ENCODE data around the gene TARS1. TPM values are rescaled to one million over a fixed set of nuclear protein-coding genes. Genes with fewer than 3 reads are reported as not detected.

Gene TARS1
- total RNA-seq, 2 experiments from 2014 or later, result 101 to 105 TPM

DNA sequence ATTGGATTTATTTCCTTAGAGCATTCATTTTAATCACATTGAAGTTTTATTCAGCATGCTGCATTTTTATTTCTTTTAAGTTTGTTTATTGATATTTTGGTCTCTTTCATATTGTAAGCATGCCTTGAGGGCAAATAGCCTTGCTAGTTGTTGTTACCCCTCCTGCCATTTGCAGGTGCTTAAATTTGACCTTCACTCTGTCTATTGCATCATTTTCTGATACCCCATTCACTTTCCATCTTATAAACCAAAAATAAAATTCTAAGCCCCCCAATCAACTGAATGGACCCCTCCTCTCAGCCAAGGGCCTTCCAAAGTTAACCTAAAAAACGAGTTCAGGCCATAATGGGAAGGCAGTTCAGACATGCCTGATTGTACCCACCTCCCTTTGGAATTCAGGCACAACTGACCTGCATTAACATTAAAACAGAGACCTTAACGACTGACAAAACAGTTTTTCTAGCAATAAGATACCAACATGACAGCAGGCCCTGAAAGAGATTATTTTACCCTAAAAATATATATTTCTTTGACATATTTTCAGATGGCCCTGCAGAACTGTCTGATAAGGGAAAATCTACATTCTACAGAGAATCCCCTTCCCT lies 32.1 kb downstream of the TARS1 start:
- Histone ChIP-seq H3K4me2 (ENCODE audit: low read length) (no peak overlapping the region), H3K4me1 (ENCODE audit: insufficient read depth, low read length, poor library complexity, severe bottlenecking) (no peaks in the 10 kb centered on the region), H3K9me2 (ENCODE audit: insufficient read depth, low read length) (no peaks in the 10 kb centered on the region), H3K9me3 (ENCODE audit: low read length) (no peaks in the 10 kb centered on the region), H3K27ac (ENCODE audit: low read depth, low read length, poor library complexity, severe bottlenecking) (no peak overlapping the region), H3K4me3 (ENCODE audit: low read depth, low read length, poor library complexity, severe bottlenecking) (no peak overlapping the region), H3K36me3 (ENCODE audit: insufficient read depth, low read length) (peaks cover 82% of the 10 kb centered on the region), H2AFZ (ENCODE audit: low read length) (no peak overlapping the region), H4K20me1 (ENCODE audit: insufficient read depth, low read length) (no peaks in the 10 kb centered on the region), H3K79me2 (ENCODE audit: insufficient read depth, low read depth, low read length) (no peaks in the 10 kb centered on the region)
- ChIA-PET CTCF (ENCODE audit: unreplicated experiment) (no interaction called here), POLR2A (no interaction called here)
- TF ChIP-seq EZH2phosphoT487 (IDR thresholded peaks at IDR 0.05; ENCODE audit: borderline replicate concordance, low read depth, low read length), result no peak
- TF ChIP-seq, protein P1, sequence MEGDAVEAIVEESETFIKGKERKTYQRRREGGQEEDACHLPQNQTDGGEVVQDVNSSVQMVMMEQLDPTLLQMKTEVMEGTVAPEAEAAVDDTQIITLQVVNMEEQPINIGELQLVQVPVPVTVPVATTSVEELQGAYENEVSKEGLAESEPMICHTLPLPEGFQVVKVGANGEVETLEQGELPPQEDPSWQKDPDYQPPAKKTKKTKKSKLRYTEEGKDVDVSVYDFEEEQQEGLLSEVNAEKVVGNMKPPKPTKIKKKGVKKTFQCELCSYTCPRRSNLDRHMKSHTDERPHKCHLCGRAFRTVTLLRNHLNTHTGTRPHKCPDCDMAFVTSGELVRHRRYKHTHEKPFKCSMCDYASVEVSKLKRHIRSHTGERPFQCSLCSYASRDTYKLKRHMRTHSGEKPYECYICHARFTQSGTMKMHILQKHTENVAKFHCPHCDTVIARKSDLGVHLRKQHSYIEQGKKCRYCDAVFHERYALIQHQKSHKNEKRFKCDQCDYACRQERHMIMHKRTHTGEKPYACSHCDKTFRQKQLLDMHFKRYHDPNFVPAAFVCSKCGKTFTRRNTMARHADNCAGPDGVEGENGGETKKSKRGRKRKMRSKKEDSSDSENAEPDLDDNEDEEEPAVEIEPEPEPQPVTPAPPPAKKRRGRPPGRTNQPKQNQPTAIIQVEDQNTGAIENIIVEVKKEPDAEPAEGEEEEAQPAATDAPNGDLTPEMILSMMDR (conservative IDR thresholded peaks at IDR 0.05; ENCODE audit: low read length), result no peak
- intact Hi-C loops (cut with micrococcal nuclease; ENCODE audit: unreplicated experiment), result no loop called here
- BruUV-seq (replicated peaks), result no TSS peak
- DNase-seq (ENCODE audit: low spot score), result no peak

DNA sequence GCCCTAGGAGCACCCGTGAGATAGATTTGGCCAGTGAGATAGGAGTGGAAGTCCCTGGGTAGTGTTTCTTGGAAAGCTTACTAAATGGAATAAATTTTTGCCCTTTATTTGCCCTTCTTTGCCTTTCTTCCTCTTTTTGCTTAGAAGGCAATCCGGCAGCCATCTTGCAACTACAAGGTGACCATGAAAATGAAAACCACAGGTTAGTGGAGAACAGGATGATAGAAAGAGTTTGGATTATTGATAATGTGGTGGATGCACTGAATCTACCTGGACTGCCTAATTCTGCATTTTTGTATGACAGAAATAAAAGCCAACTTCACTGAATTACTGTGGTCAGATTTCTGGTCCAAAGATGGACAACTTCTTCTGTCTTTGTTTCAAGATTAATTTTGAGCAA lies 33.2 kb downstream of the TARS1 start:
- H3K9me3 ChIP-seq (ENCODE audit: low read length), result no peaks in the 10 kb centered on the region
- DNase-seq (ENCODE audit: low spot score), result no peak
- no peaks in the 10 kb centered on the region for H4K20me1 ChIP-seq (ENCODE audit: insufficient read depth, low read length)
- H3K79me2 ChIP-seq (ENCODE audit: insufficient read depth, low read depth, low read length), result no peaks in the 10 kb centered on the region
- no peak overlapping the region for H2AFZ ChIP-seq (ENCODE audit: low read length)
- intact Hi-C loops (cut with micrococcal nuclease; ENCODE audit: unreplicated experiment), result no loop called here
- TF ChIP-seq, protein P1 (conservative IDR thresholded peaks at IDR 0.05; ENCODE audit: low read length), result no peak
- H3K4me2 ChIP-seq (ENCODE audit: low read length), result no peak overlapping the region
- no TSS peak for BruUV-seq (replicated peaks)
- H3K36me3 ChIP-seq (ENCODE audit: insufficient read depth, low read length), result peaks cover 71% of the 10 kb centered on the region
- H3K27ac ChIP-seq (ENCODE audit: low read depth, low read length, poor library complexity, severe bottlenecking), result no peak overlapping the region
- no peaks in the 10 kb centered on the region for H3K9me2 ChIP-seq (ENCODE audit: insufficient read depth, low read length)
- no peaks in the 10 kb centered on the region for H3K4me1 ChIP-seq (ENCODE audit: insufficient read depth, low read length, poor library complexity, severe bottlenecking)
- CTCF ChIA-PET (ENCODE audit: unreplicated experiment), result no interaction called here
- POLR2A ChIA-PET, result no interaction called here
- no peak overlapping the region for H3K4me3 ChIP-seq (ENCODE audit: low read depth, low read length, poor library complexity, severe bottlenecking)

GRCh38 chr5:33474931-33475499 lies 34.2 kb downstream of the TARS1 start:
- ChIA-PET CTCF (ENCODE audit: unreplicated experiment) (no interaction called here), POLR2A (no interaction called here)
- Histone ChIP-seq H3K4me1 (ENCODE audit: insufficient read depth, low read length, poor library complexity, severe bottlenecking) (no peaks in the 10 kb centered on the region), H3K4me2 (ENCODE audit: low read length) (no peak overlapping the region), H3K9me3 (ENCODE audit: low read length) (no peaks in the 10 kb centered on the region), H3K79me2 (ENCODE audit: insufficient read depth, low read depth, low read length) (no peaks in the 10 kb centered on the region), H3K4me3 (ENCODE audit: low read depth, low read length, poor library complexity, severe bottlenecking) (no peak overlapping the region), H4K20me1 (ENCODE audit: insufficient read depth, low read length) (no peaks in the 10 kb centered on the region), H3K36me3 (ENCODE audit: insufficient read depth, low read length) (peaks cover 61% of the 10 kb centered on the region), H3K9me2 (ENCODE audit: insufficient read depth, low read length) (no peaks in the 10 kb centered on the region), H2AFZ (ENCODE audit: low read length) (no peak overlapping the region), H3K27ac (ENCODE audit: low read depth, low read length, poor library complexity, severe bottlenecking) (no peak overlapping the region)
- no TSS peak for BruUV-seq (replicated peaks)
- intact Hi-C loops (cut with micrococcal nuclease; ENCODE audit: unreplicated experiment), result no loop called here
- DNase-seq (ENCODE audit: low spot score), result no peak
- no peak for TF ChIP-seq EZH2phosphoT487 (IDR thresholded peaks at IDR 0.05; ENCODE audit: borderline replicate concordance, low read depth, low read length)
- TF ChIP-seq, protein P1 (conservative IDR thresholded peaks at IDR 0.05; ENCODE audit: low read length), result no peak
